GM13976 (cell line): Measurements from ENCODE around the gene PPIB.

Source experiments
- DNase-seq: peaks from one replicate; pipeline ENCODE4 v3.0.0; 2012; ENCODE audit warnings: low spot score
- in situ Hi-C: fragments of 300-500 bp; cut with MboI; formaldehyde crosslinking; loops from one replicate; pipeline ENCODE4 v1.12.0; 2022; ENCODE audit warnings: low sequenced_read_pairs, mixed read lengths, inconsistent platforms; ENCODE audit not compliant: unreplicated experiment
- TF ChIP-seq, protein P1 (sequence below): IDR thresholded peaks from 2 replicates; pipeline ENCODE4 v1.5.1; 2012; ENCODE audit warnings: borderline replicate concordance, mild to moderate bottlenecking; ENCODE audit not compliant: insufficient read depth; ENCODE audit errors: extremely low read depth, missing control alignments, control extremely low read depth

PPIB gene

DNA sequence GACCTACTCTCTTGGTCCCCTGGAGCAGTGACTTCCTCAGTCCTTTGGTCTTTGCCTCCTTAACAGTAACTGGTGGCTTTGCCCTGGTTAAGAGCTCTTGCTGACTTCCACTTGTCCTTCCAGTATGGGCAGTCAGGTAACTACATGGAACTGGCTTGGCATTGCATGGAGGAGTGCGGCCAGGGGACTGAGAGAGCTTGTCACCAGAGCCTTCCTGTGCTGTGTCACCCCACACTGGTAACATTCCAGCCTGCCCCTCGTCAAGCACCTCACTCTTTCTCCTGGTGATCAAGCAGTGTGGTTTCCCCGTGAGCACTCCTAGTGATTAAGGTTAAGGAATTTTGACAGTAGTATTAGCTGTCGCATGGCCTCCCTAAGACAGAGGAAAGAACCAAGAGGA lies 30.6 kb downstream of the PPIB start:
- in situ Hi-C loops: no loop called here
- DNase-seq: no peak
- TF ChIP-seq, protein P1, sequence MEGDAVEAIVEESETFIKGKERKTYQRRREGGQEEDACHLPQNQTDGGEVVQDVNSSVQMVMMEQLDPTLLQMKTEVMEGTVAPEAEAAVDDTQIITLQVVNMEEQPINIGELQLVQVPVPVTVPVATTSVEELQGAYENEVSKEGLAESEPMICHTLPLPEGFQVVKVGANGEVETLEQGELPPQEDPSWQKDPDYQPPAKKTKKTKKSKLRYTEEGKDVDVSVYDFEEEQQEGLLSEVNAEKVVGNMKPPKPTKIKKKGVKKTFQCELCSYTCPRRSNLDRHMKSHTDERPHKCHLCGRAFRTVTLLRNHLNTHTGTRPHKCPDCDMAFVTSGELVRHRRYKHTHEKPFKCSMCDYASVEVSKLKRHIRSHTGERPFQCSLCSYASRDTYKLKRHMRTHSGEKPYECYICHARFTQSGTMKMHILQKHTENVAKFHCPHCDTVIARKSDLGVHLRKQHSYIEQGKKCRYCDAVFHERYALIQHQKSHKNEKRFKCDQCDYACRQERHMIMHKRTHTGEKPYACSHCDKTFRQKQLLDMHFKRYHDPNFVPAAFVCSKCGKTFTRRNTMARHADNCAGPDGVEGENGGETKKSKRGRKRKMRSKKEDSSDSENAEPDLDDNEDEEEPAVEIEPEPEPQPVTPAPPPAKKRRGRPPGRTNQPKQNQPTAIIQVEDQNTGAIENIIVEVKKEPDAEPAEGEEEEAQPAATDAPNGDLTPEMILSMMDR: no peak

- TF ChIP-seq, protein P1: no peak
- in situ Hi-C loops: no loop called here
- no peak for DNase-seq
Observed at GRCh38 chr15:64131547-64131946, 31.3 kb downstream of the PPIB start.

DNA sequence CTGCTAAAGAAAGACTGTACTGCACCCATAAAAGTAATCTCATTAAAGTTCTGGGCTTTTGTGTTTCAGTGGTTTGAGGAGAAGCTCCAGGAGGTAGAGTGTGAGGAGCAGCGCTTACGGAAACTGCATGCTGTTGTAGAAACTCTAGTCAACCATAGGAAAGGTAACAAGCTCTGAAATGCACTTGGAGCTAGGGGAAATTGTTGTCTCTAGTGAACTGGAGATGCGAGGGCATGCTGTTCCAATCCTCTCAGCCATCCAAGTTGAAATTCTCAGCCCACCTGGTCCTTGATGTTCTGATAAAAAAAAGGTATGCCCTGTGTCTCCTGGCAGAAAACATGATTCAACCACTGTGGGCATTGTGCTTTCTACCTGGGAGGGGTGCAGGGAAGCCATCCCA lies 32.7 kb downstream of the PPIB start:
- TF ChIP-seq, protein P1: no peak

DNA sequence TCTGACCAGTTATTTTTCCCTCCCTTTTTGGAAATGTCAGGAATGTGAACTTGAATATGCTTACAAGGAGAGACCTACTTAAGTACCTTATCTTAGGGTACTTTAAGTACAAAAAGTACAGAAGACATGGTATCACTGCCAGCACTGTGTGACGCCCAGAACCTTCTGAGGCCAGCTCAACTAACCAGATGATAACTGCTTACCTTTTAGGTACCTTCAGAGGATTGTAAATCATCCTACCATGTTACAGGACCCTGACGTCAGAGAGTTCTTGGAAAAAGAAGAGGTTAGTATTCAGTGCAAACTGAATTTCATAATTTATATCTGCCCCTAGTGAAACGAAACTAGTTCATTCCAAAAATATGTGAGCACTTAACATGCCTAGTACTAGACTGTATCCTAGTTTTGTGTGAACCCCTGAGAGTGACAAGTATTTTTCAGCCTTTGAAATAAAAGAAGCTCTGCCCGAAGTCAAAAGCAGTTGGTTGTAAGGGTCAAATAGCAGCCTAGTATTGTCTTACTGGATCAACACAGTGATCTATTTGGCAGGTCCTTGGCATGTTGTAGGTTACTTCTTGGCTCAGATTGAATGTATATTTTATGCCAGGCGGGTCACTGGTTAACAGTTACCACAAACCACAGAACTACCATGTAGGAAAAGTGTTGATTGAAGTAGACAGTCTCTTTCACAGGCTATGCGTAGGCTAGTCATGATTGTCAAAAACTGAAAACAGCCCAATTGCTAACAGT lies 35.1 kb downstream of the PPIB start:
- DNase-seq: no peak
- in situ Hi-C loops: no loop called here
- TF ChIP-seq, protein P1: no peak

More for the DNA sequence above, 32.7 kb downstream of the PPIB start:
- in situ Hi-C loops: no loop called here
- no peak for DNase-seq

DNA sequence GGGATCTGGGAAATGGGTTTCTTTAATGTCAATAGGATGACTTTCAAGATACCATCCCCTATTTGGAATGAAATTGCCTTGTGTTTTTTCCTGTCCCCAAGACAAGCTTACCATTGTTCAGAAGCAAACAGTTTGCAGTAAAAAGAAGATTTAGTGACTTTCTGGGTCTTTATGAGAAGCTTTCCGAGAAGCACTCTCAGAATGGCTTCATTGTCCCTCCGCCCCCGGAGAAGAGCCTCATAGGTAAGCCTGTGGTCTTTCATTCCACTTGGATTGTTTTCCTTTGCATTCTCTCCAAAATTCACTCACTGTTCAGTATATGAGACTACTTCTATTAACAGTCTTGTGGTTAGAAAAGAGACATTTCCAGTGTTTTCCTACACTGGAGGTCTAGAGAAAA lies 36.8 kb downstream of the PPIB start:
- TF ChIP-seq, protein P1: no peak
- in situ Hi-C loops: no loop called here
- DNase-seq: no peak

GRCh38 chr15:64122936-64123351 lies 39.9 kb downstream of the PPIB start:
- DNase-seq: no peak
- TF ChIP-seq, protein P1: no peak
- in situ Hi-C loops: no loop called here
